Urinary bladder (tissue), 4 donors: ENCODE results near the gene LRP1B. TPM values are rescaled to one million over a fixed set of nuclear protein-coding genes. Genes with fewer than 3 reads are reported as not detected.
"Not testable (repeated sequence)": the region's sequence is repeated elsewhere in the genome, so short reads cannot be mapped to it uniquely, and the experiment has no call there.

Experiments used
- DNase-seq: peaks from one replicate; pipeline ENCODE4 v3.0.0-alpha.2; 2015; ENCODE audit errors: extremely low spot score
- H3K27ac ChIP-seq: one replicate; pipeline ENCODE4 v1.5.1; 2013; ENCODE audit warnings: low read depth, mild to moderate bottlenecking, moderate library complexity
- H3K36me3 ChIP-seq: one replicate; pipeline ENCODE4 v1.6.1; 2013; ENCODE audit warnings: mild to moderate bottlenecking, moderate library complexity; ENCODE audit not compliant: insufficient read depth
- H3K4me1 ChIP-seq: one replicate; pipeline ENCODE4 v1.6.1; 2013; ENCODE audit warnings: mild to moderate bottlenecking, moderate library complexity; ENCODE audit not compliant: insufficient read depth
- H3K4me3 ChIP-seq: one replicate; pipeline ENCODE4 v1.5.1; 2013; ENCODE audit warnings: low read depth, low read length
- WGBS: extraction: QIAGEN DNeasy Blood & Tissue Kit; methylation state at CpG from one replicate; pipeline ENCODE4 v1.1.7; 2013; 5-methylcytosine and 5-hydroxymethylcytosine counted together
- polyA plus RNA-seq: library from polyadenylated mRNA; stranded (reverse); fragments of 200-250 nt; gene quantifications from one replicate; pipeline ENCODE4 v1.2.3, GENCODE V29; 2013
- total RNA-seq: library from RNA; depleted of rRNA; stranded (reverse); fragments of >200 nt; gene quantifications from one replicate; pipeline ENCODE4 v1.2.3, GENCODE V29; 2014
- donor health status: healthy with polysubstance abuse.
- donor health status: healthy.

LRP1B gene
- total and polyA plus RNA-seq, 2 donors, result 0.05 to 13.3 TPM

DNA sequence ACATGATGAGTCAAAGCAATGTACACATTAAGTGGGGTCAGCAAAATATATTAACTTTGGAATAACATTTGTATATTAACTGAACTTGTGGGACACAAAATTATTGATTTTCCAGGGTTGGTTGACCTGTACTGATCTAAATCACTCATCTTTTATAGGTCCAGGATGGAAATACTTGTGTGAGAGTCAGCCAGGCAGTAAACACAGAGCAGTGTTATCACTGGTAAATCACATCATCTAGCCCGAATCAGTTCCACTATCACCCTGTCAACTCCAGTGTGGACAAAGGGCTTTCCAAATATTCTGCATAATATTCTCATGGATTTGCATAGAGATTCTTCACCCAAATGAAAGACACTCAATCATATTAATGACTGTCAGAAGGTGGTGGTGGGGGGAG is 295.7 kb downstream of the LRP1B start:
- DNase-seq, result no peak
- no peaks in the 10 kb centered on the region for H3K36me3 ChIP-seq
- no peak overlapping the region for H3K4me3 ChIP-seq
- WGBS, result 58% methylated on average over 1 of the region's 1 CpG
- no peak overlapping the region for H3K27ac ChIP-seq
- H3K4me1 ChIP-seq, result no peaks in the 10 kb centered on the region

DNA sequence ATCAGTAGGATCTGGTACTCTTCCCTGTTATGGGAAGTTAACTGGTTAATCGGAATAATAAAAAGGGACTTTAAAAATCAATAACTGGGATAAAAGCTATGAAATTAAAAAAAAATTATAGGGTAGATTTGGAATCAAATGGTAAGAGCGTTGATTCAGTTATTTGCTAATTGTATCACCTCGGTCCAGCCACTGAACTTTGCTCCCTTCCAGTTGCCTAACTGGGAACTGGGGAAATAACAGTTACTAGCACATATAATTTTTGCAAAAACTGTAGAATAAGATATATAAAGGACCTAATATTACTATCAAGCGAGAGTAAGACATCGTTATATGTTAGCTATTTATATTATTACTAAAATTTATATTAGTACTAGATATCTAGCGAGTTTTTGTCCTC is 302.1 kb downstream of the LRP1B start:
- 95% methylated on average over 6 of the region's 6 CpGs for WGBS
- DNase-seq, result no peak
- Histone ChIP-seq H3K4me1 (no peaks in the 10 kb centered on the region), H3K36me3 (no peaks in the 10 kb centered on the region), H3K4me3 (no peak overlapping the region), H3K27ac (no peak overlapping the region)

DNA sequence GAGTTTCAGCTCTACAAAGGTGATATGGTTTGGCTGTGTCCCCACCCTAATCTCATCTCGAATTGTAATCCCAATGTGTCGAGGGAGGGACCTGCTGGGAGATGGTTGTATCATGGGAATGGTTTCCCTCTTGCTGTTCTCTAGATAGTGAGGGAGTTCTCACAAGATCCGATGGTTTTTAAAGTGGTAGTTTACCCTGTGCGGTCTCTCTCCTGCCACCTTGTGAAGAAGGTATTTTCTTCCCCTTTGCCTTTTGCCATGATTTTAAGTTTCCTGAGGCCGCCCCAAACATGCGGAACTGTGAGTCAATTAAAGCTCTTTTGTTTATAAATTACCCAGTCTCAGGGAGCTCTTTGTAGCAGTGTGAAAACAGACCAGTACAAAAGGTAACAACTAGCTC is 306.0 kb downstream of the LRP1B start:
- no peak overlapping the region for H3K27ac ChIP-seq
- WGBS, result 84% methylated on average over 6 of the region's 6 CpGs
- no peaks in the 10 kb centered on the region for H3K4me1 ChIP-seq
- no peak overlapping the region for H3K4me3 ChIP-seq
- DNase-seq, result no peak
- no peaks in the 10 kb centered on the region for H3K36me3 ChIP-seq

DNA sequence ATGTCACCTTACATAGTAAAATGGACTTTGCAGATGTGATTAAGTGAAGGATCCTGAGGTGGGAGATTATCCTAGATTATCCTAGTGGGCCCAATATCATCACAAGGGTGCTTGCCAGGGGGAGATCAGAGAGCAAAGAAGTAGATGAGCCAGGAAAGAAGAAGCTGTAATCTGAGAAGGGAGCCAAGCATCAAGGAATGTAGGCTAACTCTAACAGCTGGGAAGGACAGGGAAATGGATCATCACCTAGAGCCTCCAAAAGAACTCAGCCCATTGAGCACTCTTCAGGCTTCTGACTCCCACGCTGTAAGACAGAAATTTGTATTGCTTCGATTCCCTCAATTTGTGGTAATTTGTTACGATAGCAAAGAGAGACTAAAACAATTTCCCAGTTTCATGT is 309.9 kb downstream of the LRP1B start:
- H3K4me3 ChIP-seq, result no peak overlapping the region
- H3K4me1 ChIP-seq, result no peaks in the 10 kb centered on the region
- 92% methylated on average over 3 of the region's 3 CpGs for WGBS
- no peak for DNase-seq
- H3K36me3 ChIP-seq, result no peaks in the 10 kb centered on the region
- H3K27ac ChIP-seq, result no peak overlapping the region

- not testable (repeated sequence) for H3K27ac ChIP-seq, DNase-seq, H3K36me3 ChIP-seq, H3K4me3 ChIP-seq, H3K4me1 ChIP-seq
- WGBS, result 87% methylated on average over 3 of the region's 3 CpGs
Measured at GRCh38 chr2:141815320-141815719, 315.5 kb downstream of the LRP1B start.

DNA sequence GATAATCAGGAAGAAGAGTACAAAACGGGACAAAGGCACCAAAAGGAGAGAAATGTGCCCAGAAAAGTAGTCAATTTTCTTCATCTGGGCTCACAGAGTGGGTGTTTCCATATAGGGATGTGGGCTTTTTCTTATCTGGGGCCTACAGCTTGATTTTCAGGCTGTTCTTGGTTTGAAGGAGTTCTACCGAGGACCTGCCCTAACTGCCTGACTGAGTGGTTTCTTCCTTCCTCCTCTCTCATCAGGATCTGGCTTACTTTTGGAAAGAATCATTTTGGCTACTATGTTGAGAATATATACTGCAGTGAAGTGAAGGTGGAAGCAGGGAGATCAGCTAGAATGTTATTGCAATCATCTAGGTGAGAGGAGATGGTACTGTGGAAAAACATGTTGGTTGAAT is 316.7 kb downstream of the LRP1B start:
- H3K4me1 ChIP-seq, result no peaks in the 10 kb centered on the region
- no peak for DNase-seq
- WGBS, result 63% methylated on average over 2 of the region's 2 CpGs
- no peak overlapping the region for H3K27ac ChIP-seq
- no peak overlapping the region for H3K4me3 ChIP-seq
- H3K36me3 ChIP-seq, result no peaks in the 10 kb centered on the region

- Histone ChIP-seq H3K36me3 (no peaks in the 10 kb centered on the region), H3K4me3 (no peak overlapping the region), H3K27ac (no peak overlapping the region), H3K4me1 (no peaks in the 10 kb centered on the region)
- 86% methylated on average over 7 of the region's 7 CpGs for WGBS
- DNase-seq, result no peak
Measured at GRCh38 chr2:141810148-141810547, 320.7 kb downstream of the LRP1B start.

GRCh38 chr2:141806090-141806489 is 324.7 kb downstream of the LRP1B start:
- Histone ChIP-seq H3K4me3 (no peak overlapping the region), H3K27ac (no peak overlapping the region), H3K4me1 (no peaks in the 10 kb centered on the region), H3K36me3 (no peaks in the 10 kb centered on the region)
- no peak for DNase-seq
- WGBS, result 43% methylated on average over 1 of the region's 1 CpG

DNA sequence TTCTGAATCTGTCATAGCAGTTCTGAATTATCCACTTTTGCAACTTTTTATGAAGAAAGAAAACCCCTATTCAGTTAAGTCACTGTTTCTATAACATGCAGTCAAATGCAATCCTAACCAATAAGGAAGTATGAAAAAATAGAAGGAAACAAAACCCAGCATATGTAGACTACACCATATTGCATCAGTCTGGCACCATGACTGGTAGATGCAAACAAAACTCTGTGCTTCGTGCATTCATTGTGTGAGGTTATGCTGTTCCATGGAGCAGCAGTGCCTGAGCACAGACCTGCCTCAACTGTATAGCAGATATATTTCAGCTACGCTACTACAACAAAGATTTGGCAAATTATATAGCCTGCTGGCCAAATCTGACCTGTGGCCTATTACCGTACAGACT is 325.5 kb downstream of the LRP1B start:
- Histone ChIP-seq H3K27ac (no peak overlapping the region), H3K36me3 (no peaks in the 10 kb centered on the region), H3K4me1 (no peaks in the 10 kb centered on the region), H3K4me3 (no peak overlapping the region)
- DNase-seq, result no peak
- 85% methylated on average over 3 of the region's 3 CpGs for WGBS

DNA sequence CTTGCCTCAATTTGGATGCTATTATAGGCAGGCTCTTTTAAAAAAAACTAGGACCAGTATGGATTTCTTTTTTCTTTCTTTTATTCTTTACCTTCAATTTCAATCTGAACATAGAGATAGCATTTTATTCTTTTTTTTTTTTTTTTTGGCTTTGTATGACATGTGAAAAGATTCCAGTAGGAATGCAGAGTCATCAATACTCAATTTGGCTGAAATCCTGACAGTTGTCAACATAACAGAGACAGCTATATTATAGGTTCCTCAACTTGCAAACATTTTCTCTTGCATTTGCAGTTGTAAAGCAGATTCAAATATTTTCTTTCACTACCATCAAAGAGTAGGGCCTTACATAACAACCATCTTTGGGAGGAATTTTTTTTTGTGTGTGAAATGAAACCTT is 334.4 kb downstream of the LRP1B start:
- Histone ChIP-seq H3K36me3 (no peaks in the 10 kb centered on the region), H3K4me3 (no peak overlapping the region), H3K4me1 (no peaks in the 10 kb centered on the region), H3K27ac (no peak overlapping the region)
- DNase-seq, result no peak

DNA sequence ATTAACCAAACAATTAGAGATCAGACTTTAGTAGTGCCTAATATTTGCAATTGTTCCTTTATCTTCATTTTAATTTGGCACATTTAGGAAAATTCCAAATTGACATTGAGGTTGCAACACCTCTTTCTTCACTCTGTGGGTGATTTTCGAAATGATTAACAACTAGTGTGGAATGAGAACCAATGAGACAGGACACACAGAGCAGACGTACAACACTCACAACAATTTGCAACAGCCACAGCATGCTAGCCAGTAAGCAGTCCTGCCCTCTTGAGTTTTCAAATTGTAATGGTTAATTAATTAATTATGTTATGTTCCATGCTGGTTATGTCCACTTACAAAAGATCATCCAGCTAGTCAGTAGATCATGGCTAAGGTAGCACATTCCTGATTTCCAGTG is 339.3 kb downstream of the LRP1B start:
- WGBS, result 82% methylated on average over 2 of the region's 2 CpGs
- Histone ChIP-seq H3K27ac (no peak overlapping the region), H3K4me3 (no peak overlapping the region), H3K36me3 (no peaks in the 10 kb centered on the region), H3K4me1 (no peaks in the 10 kb centered on the region)
- DNase-seq, result no peak

GRCh38 chr2:141782574-141782973 is 348.2 kb downstream of the LRP1B start:
- Histone ChIP-seq H3K36me3 (no peaks in the 10 kb centered on the region), H3K4me1 (no peaks in the 10 kb centered on the region), H3K4me3 (no peak overlapping the region), H3K27ac (no peak overlapping the region)
- WGBS, result 84% methylated on average over 1 of the region's 1 CpG
- DNase-seq, result no peak

- WGBS, result 27% methylated on average over 2 of the region's 2 CpGs
- DNase-seq, result no peak
- H3K4me3 ChIP-seq, result no peak overlapping the region
- no peaks in the 10 kb centered on the region for H3K36me3 ChIP-seq
- no peak overlapping the region for H3K27ac ChIP-seq
- H3K4me1 ChIP-seq, result no peaks in the 10 kb centered on the region
Measured at GRCh38 chr2:141778315-141778835, 352.4 kb downstream of the LRP1B start.

DNA sequence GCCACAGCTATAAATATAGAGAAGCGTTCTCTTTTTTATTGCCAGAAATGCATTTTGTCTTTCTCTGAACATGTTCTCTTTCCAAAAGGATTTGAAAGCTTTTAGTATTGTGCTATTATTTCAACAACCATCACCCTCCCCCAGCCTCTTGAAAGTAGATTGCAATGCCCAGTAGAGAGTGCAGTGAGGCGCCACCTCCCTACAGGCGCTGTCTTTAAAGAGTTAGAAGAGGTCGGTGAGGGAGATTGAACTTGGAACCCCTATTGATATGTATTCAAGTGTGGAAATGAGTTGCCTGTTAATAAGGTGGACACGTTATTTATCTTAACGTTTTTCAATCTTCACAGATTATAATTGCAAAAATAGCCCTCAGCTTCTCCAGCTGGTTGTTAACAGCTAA is 360.3 kb downstream of the LRP1B start:
- H3K27ac ChIP-seq, result no peak overlapping the region
- no peak overlapping the region for H3K4me3 ChIP-seq
- 82% methylated on average over 6 of the region's 6 CpGs for WGBS
- no peaks in the 10 kb centered on the region for H3K36me3 ChIP-seq
- H3K4me1 ChIP-seq, result no peaks in the 10 kb centered on the region
- DNase-seq, result no peak

- WGBS, result 96% methylated on average over 1 of the region's 1 CpG
- H3K27ac ChIP-seq, result no peak overlapping the region
- H3K36me3 ChIP-seq, result no peaks in the 10 kb centered on the region
Measured at GRCh38 chr2:141767691-141768090, 363.1 kb downstream of the LRP1B start.

More at GRCh38 chr2:141767691-141768090, 363.1 kb downstream of the LRP1B start:
- DNase-seq, result no peak
- no peaks in the 10 kb centered on the region for H3K4me1 ChIP-seq
- H3K4me3 ChIP-seq, result no peak overlapping the region
